ENCODE measurements around the gene DUSP7. TPM values are rescaled to one million over a fixed set of nuclear protein-coding genes. Genes with fewer than 3 reads are reported as not detected.

Gene DUSP7
- total RNA-seq, 1 experiment from 2014 or later = 18.8 TPM

DNA sequence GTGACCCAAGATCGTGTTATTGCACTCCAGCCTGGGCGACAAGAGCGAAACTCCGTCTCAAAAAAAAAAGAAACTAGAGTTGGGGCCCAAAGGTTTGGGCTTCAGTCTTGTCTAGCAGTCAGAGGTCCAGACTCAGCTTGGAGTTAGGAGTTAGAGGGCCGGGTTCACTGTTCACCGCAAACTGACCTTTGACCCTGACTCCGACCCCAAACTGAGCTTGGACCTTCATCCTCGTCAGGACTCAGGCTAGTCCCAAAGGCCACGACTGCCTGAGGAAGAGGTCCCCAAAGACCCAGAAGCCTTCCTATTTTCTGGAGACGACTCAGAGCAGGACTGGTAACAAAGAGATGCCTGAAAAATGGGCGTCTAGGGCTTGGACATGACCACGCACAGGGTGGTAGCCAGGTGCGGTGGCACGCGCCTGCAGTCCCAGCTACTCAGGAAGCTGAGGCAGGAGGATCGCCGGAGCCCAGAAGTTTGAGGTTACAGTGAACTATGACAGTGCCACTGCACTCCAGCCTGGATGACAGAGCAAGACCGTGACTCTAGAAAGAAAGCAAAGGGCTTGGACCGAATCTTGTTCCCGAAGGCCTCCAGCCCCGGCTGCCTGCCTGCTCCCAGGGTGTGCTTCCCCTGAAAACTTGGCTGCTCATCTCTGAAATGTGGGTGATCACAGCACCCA lies 37.9 kb downstream of the DUSP7 start:
- TF ChIP-seq, protein P1, sequence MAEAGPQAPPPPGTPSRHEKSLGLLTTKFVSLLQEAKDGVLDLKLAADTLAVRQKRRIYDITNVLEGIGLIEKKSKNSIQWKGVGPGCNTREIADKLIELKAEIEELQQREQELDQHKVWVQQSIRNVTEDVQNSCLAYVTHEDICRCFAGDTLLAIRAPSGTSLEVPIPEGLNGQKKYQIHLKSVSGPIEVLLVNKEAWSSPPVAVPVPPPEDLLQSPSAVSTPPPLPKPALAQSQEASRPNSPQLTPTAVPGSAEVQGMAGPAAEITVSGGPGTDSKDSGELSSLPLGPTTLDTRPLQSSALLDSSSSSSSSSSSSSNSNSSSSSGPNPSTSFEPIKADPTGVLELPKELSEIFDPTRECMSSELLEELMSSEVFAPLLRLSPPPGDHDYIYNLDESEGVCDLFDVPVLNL (CRISPR knock-in tag; IDR thresholded peaks at IDR 0.05; ENCODE audit: borderline replicate concordance, low read depth) = no peak
- no peak for TF ChIP-seq JUN (CRISPR knock-in tag; IDR thresholded peaks at IDR 0.05)
- TF ChIP-seq ZNF138 (CRISPR knock-in tag; conservative IDR thresholded peaks at IDR 0.05) = no peak
- TF ChIP-seq, protein P2, sequence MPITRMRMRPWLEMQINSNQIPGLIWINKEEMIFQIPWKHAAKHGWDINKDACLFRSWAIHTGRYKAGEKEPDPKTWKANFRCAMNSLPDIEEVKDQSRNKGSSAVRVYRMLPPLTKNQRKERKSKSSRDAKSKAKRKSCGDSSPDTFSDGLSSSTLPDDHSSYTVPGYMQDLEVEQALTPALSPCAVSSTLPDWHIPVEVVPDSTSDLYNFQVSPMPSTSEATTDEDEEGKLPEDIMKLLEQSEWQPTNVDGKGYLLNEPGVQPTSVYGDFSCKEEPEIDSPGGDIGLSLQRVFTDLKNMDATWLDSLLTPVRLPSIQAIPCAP (CRISPR knock-in tag; IDR thresholded peaks at IDR 0.05) = no peak
- TF ChIP-seq ZNF317 (CRISPR knock-in tag; IDR thresholded peaks at IDR 0.05; ENCODE audit: borderline replicate concordance, low read depth) = no peak
- no peak for TF ChIP-seq CDX4 (CRISPR knock-in tag; IDR thresholded peaks at IDR 0.05; ENCODE audit: borderline replicate concordance)
- TF ChIP-seq, protein P3, sequence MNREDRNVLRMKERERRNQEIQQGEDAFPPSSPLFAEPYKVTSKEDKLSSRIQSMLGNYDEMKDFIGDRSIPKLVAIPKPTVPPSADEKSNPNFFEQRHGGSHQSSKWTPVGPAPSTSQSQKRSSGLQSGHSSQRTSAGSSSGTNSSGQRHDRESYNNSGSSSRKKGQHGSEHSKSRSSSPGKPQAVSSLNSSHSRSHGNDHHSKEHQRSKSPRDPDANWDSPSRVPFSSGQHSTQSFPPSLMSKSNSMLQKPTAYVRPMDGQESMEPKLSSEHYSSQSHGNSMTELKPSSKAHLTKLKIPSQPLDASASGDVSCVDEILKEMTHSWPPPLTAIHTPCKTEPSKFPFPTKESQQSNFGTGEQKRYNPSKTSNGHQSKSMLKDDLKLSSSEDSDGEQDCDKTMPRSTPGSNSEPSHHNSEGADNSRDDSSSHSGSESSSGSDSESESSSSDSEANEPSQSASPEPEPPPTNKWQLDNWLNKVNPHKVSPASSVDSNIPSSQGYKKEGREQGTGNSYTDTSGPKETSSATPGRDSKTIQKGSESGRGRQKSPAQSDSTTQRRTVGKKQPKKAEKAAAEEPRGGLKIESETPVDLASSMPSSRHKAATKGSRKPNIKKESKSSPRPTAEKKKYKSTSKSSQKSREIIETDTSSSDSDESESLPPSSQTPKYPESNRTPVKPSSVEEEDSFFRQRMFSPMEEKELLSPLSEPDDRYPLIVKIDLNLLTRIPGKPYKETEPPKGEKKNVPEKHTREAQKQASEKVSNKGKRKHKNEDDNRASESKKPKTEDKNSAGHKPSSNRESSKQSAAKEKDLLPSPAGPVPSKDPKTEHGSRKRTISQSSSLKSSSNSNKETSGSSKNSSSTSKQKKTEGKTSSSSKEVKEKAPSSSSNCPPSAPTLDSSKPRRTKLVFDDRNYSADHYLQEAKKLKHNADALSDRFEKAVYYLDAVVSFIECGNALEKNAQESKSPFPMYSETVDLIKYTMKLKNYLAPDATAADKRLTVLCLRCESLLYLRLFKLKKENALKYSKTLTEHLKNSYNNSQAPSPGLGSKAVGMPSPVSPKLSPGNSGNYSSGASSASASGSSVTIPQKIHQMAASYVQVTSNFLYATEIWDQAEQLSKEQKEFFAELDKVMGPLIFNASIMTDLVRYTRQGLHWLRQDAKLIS (CRISPR knock-in tag; IDR thresholded peaks at IDR 0.05; ENCODE audit: borderline replicate concordance) = no peak
- peaks cover 12% of the 10 kb centered on the region for H3K4me1 Mint-ChIP-seq
- H3K27ac Mint-ChIP-seq = no peak overlapping the region
- no peaks in the 10 kb centered on the region for H3K27me3 Mint-ChIP-seq (ENCODE audit: low read depth)
- no peak overlapping the region for H3K4me3 Mint-ChIP-seq
- no peaks in the 10 kb centered on the region for H3K9me3 Mint-ChIP-seq
- H3K36me3 Mint-ChIP-seq = no peaks in the 10 kb centered on the region
- DNase-seq (ENCODE audit: low spot score) (no peak), ATAC-seq (no peak)
- ChIA-PET CTCF (interaction anchor here (9.8 to 13.0 kb wide), 2 partner anchors 14 to 37 kb away, joined by 124 to 138 read pairs; partner anchors contain the start of gene DUSP7), POLR2A (no interaction called here)

DNA sequence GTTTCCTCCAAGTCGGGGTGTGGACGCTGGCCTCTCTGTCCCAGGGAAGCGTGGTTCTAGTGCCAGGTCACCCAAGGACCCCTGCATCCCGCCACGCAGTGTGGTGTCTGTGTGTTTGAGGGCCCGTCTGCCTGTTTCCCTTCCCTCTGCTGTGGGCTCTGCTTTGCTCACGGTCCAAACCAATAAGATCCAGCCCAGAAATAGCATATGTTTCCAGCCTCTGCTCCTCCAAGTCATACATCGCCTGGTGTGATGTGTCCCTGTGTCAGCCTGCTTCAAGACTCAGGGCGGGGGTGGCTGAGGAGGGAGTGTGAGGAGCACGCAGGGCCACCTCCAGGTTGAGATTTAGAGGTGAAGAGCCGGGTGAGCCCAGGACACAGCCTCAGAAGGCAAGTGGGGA lies 38.8 kb downstream of the DUSP7 start:
- Mint-ChIP-seq H3K9me3 (no peaks in the 10 kb centered on the region), H3K27ac (no peak overlapping the region; the same call in 1 of the 2 replicates), H3K4me3 (no peak overlapping the region), H3K27me3 (ENCODE audit: low read depth) (no peaks in the 10 kb centered on the region), H3K4me1 (peaks cover 7% of the 10 kb centered on the region), H3K36me3 (no peaks in the 10 kb centered on the region)
- ATAC-seq = no peak
- TF ChIP-seq, protein P4, sequence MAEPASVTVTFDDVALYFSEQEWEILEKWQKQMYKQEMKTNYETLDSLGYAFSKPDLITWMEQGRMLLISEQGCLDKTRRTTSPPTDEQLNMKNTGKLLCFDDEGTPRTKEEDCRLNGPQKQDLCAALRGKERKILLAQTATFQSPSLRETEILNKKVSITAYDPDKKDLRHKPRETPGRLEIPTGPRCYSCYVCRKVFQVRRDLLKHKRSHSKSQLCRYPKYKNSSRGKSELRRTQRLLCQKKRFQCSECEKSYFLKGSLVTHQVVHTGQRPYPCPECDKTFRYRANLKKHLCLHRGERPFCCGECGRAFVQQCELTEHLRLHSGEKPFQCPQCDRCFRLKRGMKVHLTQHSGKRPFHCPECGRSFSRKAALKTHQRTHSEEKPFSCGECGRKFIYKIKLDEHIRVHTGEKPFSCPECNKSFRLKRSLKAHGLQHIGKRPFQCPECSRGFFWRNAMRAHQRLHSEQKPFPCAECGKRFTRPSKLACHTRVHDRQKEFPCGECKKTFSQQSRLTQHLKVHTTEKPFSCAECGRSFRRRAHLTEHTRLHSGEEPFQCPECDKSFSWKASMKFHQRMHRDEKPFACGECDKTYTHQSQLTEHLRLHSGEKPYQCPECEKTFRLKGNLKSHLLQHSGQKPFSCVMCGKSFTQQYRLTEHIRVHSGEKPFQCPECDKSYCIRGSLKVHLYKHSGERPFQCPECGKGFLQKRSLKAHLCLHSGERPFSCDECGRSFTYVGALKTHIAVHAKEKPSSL (CRISPR knock-in tag; conservative IDR thresholded peaks at IDR 0.05) = no peak
- no peak for TF ChIP-seq ZNF423 (CRISPR knock-in tag; IDR thresholded peaks at IDR 0.05)
- TF ChIP-seq KAT7 (CRISPR knock-in tag; IDR thresholded peaks at IDR 0.05; ENCODE audit: borderline replicate concordance) = no peak
- no peak for DNase-seq (ENCODE audit: low spot score)
- ChIA-PET CTCF (interaction anchor here (0.9 to 13.0 kb wide), 5 partner anchors 14 to 38 kb away, joined by 4 to 138 read pairs (median 6); partner anchors contain the start of genes ACY1 and DUSP7), POLR2A (no interaction called here)

Data from WTC11 (cell line).